ENCODE measurements around the gene ZRANB3.

- TF ChIP-seq POLR2A (IDR thresholded peaks at IDR 0.05; ENCODE audit: low read length): no peak
- no peak for TF ChIP-seq GATA1 (IDR thresholded peaks at IDR 0.05; ENCODE audit: low read depth, low read length)
Observed at GRCh38 chr2:135168204-135168856, 362.7 kb downstream of the ZRANB3 start.
